ENCODE data around the gene EID2.

- no peak for TF ChIP-seq YY1 (IDR thresholded peaks at IDR 0.05; ENCODE audit: insufficient read depth, insufficient read length)
- TF ChIP-seq ZNF274 (IDR thresholded peaks at IDR 0.05; ENCODE audit: low read depth, low read length): no peak
Observed at GRCh38 chr19:39546599-39546998, 6.6 kb upstream of the EID2 start.
